ENCODE measurements around the gene LCN10. TPM values are rescaled to one million over a fixed set of nuclear protein-coding genes. Genes with fewer than 3 reads are reported as not detected.
"Not testable (repeated sequence)": the region's sequence is repeated elsewhere in the genome, so short reads cannot be mapped to it uniquely, and the experiment has no call there.

The LCN10 gene
- polyA plus RNA-seq, 4 donors: 0.47 to 2.0 (median 1.4) TPM

DNA sequence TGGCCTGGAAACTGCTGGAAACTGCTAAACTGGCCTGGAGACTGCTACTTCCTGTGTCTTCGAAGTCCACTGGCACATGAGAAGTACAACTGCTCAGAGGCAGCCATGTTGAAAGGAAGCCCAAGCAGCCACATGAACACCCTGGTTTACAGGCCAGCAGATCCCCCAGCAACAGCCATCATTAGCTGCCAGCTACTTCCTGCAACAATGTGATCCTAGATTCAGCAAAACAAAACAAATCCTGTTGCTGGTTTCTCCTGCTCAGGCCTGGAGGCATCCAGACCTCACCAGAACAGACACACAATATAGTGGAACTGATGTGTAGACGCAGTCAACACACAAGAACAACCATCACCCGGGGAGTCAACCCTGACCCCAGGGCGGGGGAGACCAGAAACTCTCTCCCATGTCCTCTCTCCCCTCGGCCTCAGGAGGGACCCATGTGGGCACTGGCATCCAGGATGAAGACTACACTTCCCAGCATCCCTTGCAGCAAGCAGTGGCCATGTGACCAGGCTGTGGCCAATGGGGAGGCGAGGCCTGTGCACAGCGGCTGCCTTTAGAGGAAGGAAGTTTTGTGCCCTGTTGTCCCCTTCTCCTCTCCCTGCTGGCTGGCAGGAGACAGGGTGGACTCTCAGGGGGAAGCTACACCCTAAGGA is 30.8 kb upstream of the LCN10 start:
- DNase-seq (ENCODE audit: low read depth in 4 of 4, low spot score in 2 of 4): no peak

GRCh38 chr9:136771907-136772415 is 29.2 kb upstream of the LCN10 start:
- no peak for DNase-seq (ENCODE audit: low read depth in 4 of 4, low spot score in 2 of 4)

DNA sequence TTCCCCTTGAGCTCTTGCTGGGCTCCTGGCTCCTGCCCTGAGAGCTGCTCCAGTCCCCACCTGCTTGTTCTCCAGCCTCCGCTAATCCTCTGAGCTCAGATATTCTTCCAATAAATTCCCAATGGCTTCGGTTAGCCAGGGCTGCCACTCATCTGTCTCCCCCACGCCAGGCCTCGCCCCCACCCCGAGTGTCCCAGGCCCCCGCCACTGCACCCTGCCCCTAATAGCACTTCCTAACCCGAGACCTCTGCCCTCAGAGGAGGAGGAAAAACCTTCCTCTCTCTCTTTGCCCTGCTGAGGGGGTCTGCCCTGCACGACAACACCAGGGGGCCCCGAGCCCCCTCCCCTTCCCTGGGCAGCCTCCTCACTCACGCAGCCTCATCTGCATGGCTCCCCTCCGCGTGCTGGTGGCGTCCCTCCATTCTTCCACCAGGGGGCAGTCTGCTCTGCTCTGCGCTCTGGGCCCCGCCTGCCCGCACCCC is 27.0 kb upstream of the LCN10 start:
- no peak for DNase-seq (ENCODE audit: low read depth in 4 of 4, low spot score in 2 of 4)

GRCh38 chr9:136766410-136767120 is 23.8 kb upstream of the LCN10 start:
- not testable (repeated sequence) for DNase-seq (ENCODE audit: low read depth in 4 of 4, low spot score in 2 of 4)

- DNase-seq (ENCODE audit: low read depth in 4 of 4, low spot score in 2 of 4): not testable (repeated sequence)
These were observed 23.1 kb upstream of the LCN10 start for GRCh38 chr9:136765745-136766409.

DNA sequence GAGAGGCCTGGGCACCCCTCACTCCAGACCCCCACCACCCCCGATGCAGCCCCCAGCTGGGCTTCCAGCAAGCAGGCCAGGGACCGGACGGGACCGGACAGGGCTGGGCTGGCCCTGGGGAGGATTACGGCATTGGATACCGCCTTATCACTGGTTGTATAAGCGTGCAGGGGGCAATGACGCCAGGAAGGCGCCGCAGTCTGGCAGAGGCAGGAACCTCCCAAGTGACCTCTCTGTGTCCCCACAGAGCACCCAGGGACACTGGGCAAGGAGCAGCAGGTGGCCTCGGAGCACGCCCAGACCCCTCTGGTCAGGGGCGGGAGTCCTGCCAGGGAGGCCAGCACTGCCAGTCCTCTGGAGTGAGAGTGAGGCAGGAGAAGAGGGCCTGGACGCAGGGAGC is 22.3 kb upstream of the LCN10 start:
- DNase-seq (ENCODE audit: low read depth in 4 of 4, low spot score in 2 of 4): no peak

- no peak for DNase-seq (ENCODE audit: low read depth in 4 of 4, low spot score in 2 of 4)
These were observed 21.7 kb upstream of the LCN10 start, which contains the start of gene LCN15 for GRCh38 chr9:136764301-136764891. Gene LCN15, minus strand, starts transcription at chr9:136764518. Its CDS starts 30 bp downstream, at chr9:136764488.

GRCh38 chr9:136763649-136764035 is 20.9 kb upstream of the LCN10 start:
- no peak for DNase-seq (ENCODE audit: low read depth in 4 of 4, low spot score in 2 of 4)

DNA sequence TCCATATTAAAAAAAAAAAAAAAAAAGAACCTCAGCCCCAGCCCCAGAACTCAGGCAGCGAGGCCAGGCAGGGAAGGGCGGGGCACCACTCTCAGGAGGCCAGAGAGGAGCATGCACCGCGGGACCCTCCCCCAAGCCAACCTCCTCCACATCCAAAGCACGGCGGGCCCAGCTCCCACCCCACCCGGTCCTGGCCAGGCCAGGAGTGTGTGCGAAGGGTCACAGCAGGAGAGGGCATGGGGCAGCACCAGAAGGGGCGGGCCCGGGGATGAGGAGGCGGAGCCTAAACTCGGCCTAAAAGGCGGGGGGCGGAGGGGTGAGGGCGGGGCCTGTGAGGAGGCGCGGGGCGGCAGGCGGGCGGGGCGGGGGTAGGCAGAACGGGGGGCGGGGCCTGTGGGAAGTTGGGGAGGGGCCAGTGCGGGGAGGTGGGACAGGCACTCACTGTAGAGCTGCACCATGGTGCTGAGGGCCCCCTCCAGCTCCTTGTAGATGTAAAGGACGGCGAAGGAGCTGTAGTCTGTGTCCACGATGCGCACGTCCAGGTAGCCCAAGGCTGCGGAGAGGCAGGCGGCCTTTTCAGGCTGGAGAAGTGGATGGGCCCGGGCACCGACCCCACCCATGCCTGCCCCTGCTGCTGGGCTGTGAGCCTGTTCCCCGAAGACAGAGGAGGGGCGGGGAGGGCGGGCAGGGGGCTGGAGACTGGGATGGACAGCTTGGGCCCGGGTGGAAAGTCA is 20.3 kb upstream of the LCN10 start:
- no peak for DNase-seq (ENCODE audit: low read depth in 4 of 4, low spot score in 2 of 4)

- DNase-seq (ENCODE audit: low read depth in 4 of 4, low spot score in 2 of 4): no peak
These were observed 19.5 kb upstream of the LCN10 start for GRCh38 chr9:136762221-136762691.

- DNase-seq (ENCODE audit: low read depth in 4 of 4, low spot score in 2 of 4): no peak
These were observed 18.8 kb upstream of the LCN10 start for GRCh38 chr9:136761545-136761981.

- not testable (repeated sequence) for DNase-seq (ENCODE audit: low read depth in 4 of 4, low spot score in 2 of 4)
These were observed 18.2 kb upstream of the LCN10 start for GRCh38 chr9:136760834-136761544.

- DNase-seq (ENCODE audit: low read depth in 4 of 4, low spot score in 2 of 4): no peak
These were observed 17.7 kb upstream of the LCN10 start for GRCh38 chr9:136760424-136760823.

DNA sequence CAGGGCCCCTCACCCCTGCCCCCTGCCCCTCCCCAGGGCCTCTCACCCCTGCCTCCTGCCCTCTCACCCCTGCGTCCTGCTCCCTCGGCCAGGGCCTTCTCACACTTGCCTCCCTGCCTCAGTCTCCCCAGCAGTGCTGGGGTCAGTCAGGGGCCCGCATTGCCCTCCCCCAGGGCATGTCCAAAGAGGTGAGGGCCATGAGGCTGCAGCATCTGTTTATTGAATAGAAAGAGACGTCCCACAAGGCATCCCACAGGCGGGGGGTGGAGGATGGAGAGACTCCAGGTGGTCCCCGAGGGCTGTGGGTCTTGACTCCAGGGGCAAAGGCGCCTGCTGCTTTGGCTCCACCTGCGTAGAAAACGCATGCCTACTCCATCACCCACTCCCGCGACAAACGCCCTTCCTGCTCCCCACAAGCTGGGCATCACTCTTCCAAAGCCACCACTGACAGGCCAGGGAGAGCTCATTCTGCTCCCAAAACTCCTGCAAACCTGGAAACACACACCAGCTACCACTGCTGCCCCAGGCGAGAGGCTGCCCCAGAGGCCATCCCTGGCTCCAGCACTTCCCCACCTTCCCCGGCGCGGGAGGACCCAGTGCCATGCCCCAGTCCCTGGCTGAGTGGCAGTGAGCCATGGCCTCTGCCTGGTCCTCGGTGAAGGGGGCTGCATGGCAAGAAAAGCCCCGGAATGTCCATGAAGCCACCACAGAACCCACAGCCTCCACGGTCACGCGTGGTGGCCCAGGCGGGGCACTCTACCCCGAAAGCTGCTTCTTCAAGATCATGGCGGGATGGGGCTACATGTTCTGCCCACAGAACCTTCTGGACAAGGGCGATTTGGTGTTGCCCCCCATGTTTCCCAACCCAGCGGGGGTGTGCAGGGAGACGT is 16.9 kb upstream of the LCN10 start:
- no peak for DNase-seq (ENCODE audit: low read depth in 4 of 4, low spot score in 2 of 4)

DNA sequence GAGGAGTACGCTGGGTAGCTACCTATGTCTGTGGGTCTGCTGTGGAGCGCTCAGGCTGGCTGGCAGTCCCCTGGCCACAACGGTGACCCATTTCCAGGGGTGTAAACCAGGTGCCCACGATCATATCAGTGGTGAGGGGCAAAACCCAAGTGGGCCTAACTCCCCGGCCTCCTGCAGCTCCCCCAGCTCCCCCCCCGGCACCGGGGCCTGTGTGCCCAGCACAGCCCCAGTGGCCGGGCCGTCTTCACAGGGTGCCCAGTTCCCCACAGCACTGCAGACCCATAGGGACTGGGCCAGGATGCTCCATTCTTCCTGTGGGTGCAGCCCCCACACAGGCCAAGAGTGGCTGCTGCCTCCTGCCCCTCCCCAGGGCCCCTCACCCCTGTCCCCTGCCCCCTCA is 16.3 kb upstream of the LCN10 start:
- DNase-seq (ENCODE audit: low read depth in 4 of 4, low spot score in 2 of 4): no peak

DNA sequence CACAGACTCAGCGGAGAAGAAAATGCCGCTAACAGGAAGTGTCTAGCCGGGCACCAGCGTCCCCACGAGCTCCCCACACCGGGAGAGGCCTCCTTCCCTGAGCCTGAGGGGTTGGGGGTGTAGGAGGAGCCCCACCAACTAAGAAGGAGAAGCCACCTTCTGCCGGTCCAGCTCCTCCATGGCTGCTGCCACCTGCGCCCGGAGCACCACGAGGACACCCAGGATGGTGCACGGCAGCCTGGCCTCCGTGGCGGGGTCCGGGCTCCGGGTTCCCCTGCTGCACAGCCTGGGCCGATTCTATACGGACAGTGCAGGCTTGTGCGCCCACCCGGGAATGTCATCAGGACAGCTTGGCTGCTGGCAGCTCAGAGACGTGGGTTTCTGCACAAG is 15.0 kb upstream of the LCN10 start:
- DNase-seq (ENCODE audit: low read depth in 4 of 4, low spot score in 2 of 4): no peak

DNA sequence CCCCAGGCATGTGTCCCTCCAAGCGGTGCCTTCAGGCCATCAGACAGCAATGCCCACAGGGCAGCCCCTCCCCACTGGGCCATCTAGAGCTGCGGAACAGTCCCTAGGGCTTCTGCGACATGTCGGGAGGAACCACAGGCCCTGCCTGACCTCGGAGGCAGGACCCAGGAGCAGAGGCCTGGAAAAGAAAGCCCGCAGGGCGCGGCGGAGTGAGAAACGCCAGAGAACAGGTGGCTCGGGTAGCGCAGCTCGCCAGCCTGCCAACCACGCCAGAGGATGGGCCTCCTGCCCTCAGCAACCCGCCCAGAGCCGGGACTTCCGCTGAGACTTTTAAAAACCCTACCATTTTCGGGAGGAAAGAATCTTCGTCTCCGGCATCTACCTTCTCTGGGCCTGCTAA is 14.6 kb upstream of the LCN10 start:
- no peak for DNase-seq (ENCODE audit: low read depth in 4 of 4, low spot score in 2 of 4)

GRCh38 chr9:136756836-136757235 is 14.1 kb upstream of the LCN10 start:
- no peak for DNase-seq (ENCODE audit: low read depth in 4 of 4, low spot score in 2 of 4)

GRCh38 chr9:136756134-136756438 is 13.3 kb upstream of the LCN10 start:
- no peak for DNase-seq (ENCODE audit: low read depth in 4 of 4, low spot score in 2 of 4)

All from left renal cortex interstitium (tissue), 4 donors.